Activated B cell treated with CpG ODN at 0.5 μM for 24 hours (primary cell): Measurements from ENCODE around the gene FAM187B. TPM values are rescaled to one million over a fixed set of nuclear protein-coding genes. Genes with fewer than 3 reads are reported as not detected.
A peak's percentile ranks its signal among the peaks of the same experiment; 100 is the strongest.

Experiments used
- ATAC-seq: fragments of 200-7000 bp; cut with Tn5 transposase; one replicate; pipeline ENCODE4 v1.10.0; 2021; ENCODE audit warnings: low read depth, mild to moderate bottlenecking, moderate library complexity
- CTCF ChIA-PET: fragments of 350-600 bp; sonication (Branson Sonifier 250); formaldehyde crosslinking; loops from one replicate; lab custom pipeline; 2021; ENCODE audit warnings: antibody characterized with exemption; lab: Charles Lee
- POLR2A ChIA-PET: fragments of 350-600 bp; sonication (Branson Sonifier 250); formaldehyde crosslinking; loops from one replicate; lab custom pipeline; 2021; ENCODE audit warnings: antibody characterized with exemption; lab: Charles Lee
- DNase-seq: peaks from one replicate; pipeline ENCODE4 v3.0.0; 2022
- H3K27ac Mint-ChIP-seq: one replicate; pipeline ENCODE4 v1.8.0; 2020; ENCODE audit warnings: mixed read lengths
- H3K27me3 Mint-ChIP-seq: one replicate; pipeline ENCODE4 v1.8.0; 2021; ENCODE audit warnings: mixed read lengths
- H3K36me3 Mint-ChIP-seq: one replicate; pipeline ENCODE4 v1.8.0; 2021; ENCODE audit warnings: low read depth, mixed read lengths
- H3K4me1 Mint-ChIP-seq: one replicate; pipeline ENCODE4 v1.8.0; 2021; ENCODE audit warnings: mixed read lengths
- H3K4me3 Mint-ChIP-seq: one replicate; pipeline ENCODE4 v1.8.0; 2020; ENCODE audit warnings: mild to moderate bottlenecking, mixed read lengths
- H3K9me3 Mint-ChIP-seq: one replicate; pipeline ENCODE4 v1.8.0; 2020; ENCODE audit warnings: mixed read lengths
- CTCF ChIP-seq: fragments of 200-600 bp; IDR thresholded peaks from one replicate; pipeline ENCODE4 v1.8.0; 2022; ENCODE audit warnings: antibody characterized with exemption, mild to moderate bottlenecking
- intact Hi-C: fragments of 100-400 bp; cut with micrococcal nuclease; formaldehyde crosslinking; loops from one replicate; pipeline ENCODE4 v1.15.1; 2024
- total RNA-seq: library from RNA; stranded (reverse); gene quantifications from 2 replicates; pipeline ENCODE4 v1.2.3, GENCODE V29; 2022

FAM187B gene
- total RNA-seq, 1 donor from 2014 or later: not detected

- Mint-ChIP-seq H3K36me3 (peaks cover 34% of the 10 kb centered on the region), H3K4me1 (peaks cover 53% of the 10 kb centered on the region), H3K27ac (peak overlapping the region; percentile 94), H3K27me3 (no peaks in the 10 kb centered on the region), H3K9me3 (no peaks in the 10 kb centered on the region), H3K4me3 (peak overlapping the region; percentile 94)
- intact Hi-C loops: loop anchor here (1.0 to 5.0 kb wide), 2 partner anchors 52 to 199 kb away; no protein-coding TSS in a partner anchor
- ATAC-seq (no peak), DNase-seq (no peak)
- POLR2A ChIA-PET: interaction anchor here (0.6 to 4.7 kb wide), 12 partner anchors 10 to 142 kb away, joined by 3 to 61 read pairs (median 4); partner anchors contain the start of gene FFAR1
- no peak for TF ChIP-seq CTCF
- CTCF ChIA-PET: no interaction called here
Observed at GRCh38 chr19:35266520-35267352, 38.2 kb upstream of the FAM187B start.

GRCh38 chr19:35265900-35266519 is 37.5 kb upstream of the FAM187B start:
- intact Hi-C loops: loop anchor here (5.0 kb wide), 1 partner anchor 199 kb away; no protein-coding TSS in a partner anchor
- TF ChIP-seq CTCF: no peak
- Mint-ChIP-seq H3K9me3 (no peaks in the 10 kb centered on the region), H3K36me3 (peaks cover 27% of the 10 kb centered on the region), H3K27me3 (no peaks in the 10 kb centered on the region), H3K27ac (peak overlapping the region; percentile 74), H3K4me1 (peaks cover 45% of the 10 kb centered on the region), H3K4me3 (peak overlapping the region; percentile 71)
- DNase-seq (peak; percentile 14), ATAC-seq (no peak)
- ChIA-PET POLR2A (interaction anchor here (0.5 to 3.5 kb wide), 11 partner anchors 10 to 125 kb away, joined by 3 to 22 read pairs (median 4); partner anchors contain the start of genes CD22 and FFAR1), CTCF (no interaction called here)

GRCh38 chr19:35265126-35265899 is 36.8 kb upstream of the FAM187B start:
- intact Hi-C loops: loop anchor here (5.0 kb wide), 1 partner anchor 198 kb away; no protein-coding TSS in a partner anchor
- Mint-ChIP-seq H3K9me3 (no peaks in the 10 kb centered on the region), H3K4me1 (peaks cover 38% of the 10 kb centered on the region), H3K27me3 (no peaks in the 10 kb centered on the region), H3K4me3 (peak overlapping the region; percentile 71), H3K36me3 (peaks cover 22% of the 10 kb centered on the region), H3K27ac (peak overlapping the region; percentile 74)
- no peak for TF ChIP-seq CTCF
- CTCF ChIA-PET: interaction anchor here (1.6 kb wide), 1 partner anchor 111 kb away, joined by 4 read pairs; the partner anchor contains the start of gene FXYD5
- ATAC-seq (no peak), DNase-seq (peak; percentile 14)
- POLR2A ChIA-PET: interaction anchor here (0.6 to 3.5 kb wide), 12 partner anchors 9 to 124 kb away, joined by 4 to 17 read pairs (median 8); partner anchors contain the start of genes CD22 and HAMP

GRCh38 chr19:35264268-35265125 is 36.0 kb upstream of the FAM187B start:
- Mint-ChIP-seq H3K27me3 (no peaks in the 10 kb centered on the region), H3K4me1 (peaks cover 34% of the 10 kb centered on the region), H3K4me3 (peak overlapping the region; percentile 8), H3K9me3 (no peaks in the 10 kb centered on the region), H3K36me3 (peaks cover 22% of the 10 kb centered on the region), H3K27ac (peak overlapping the region; percentile 74)
- ATAC-seq (no peak), DNase-seq (peak; percentile 15)
- no peak for TF ChIP-seq CTCF
- CTCF ChIA-PET: interaction anchor here (0.9 to 1.6 kb wide), 4 partner anchors 14 to 205 kb away, joined by 3 to 6 read pairs (median 4); partner anchors contain the start of gene FXYD5
- POLR2A ChIA-PET: interaction anchor here (0.6 to 3.5 kb wide), 21 partner anchors 9 to 482 kb away, joined by 3 to 17 read pairs (median 4); partner anchors contain the start of genes CD22, FFAR1 and HAMP
- intact Hi-C loops: loop anchor here (5.0 kb wide), 1 partner anchor 197 kb away; no protein-coding TSS in a partner anchor
